ENCODE data around the gene AP1M1.

AP1M1 gene

GRCh38 chr19:16265205-16265604 lies 67.5 kb downstream of the AP1M1 start:
- no peak for DNase-seq

DNA sequence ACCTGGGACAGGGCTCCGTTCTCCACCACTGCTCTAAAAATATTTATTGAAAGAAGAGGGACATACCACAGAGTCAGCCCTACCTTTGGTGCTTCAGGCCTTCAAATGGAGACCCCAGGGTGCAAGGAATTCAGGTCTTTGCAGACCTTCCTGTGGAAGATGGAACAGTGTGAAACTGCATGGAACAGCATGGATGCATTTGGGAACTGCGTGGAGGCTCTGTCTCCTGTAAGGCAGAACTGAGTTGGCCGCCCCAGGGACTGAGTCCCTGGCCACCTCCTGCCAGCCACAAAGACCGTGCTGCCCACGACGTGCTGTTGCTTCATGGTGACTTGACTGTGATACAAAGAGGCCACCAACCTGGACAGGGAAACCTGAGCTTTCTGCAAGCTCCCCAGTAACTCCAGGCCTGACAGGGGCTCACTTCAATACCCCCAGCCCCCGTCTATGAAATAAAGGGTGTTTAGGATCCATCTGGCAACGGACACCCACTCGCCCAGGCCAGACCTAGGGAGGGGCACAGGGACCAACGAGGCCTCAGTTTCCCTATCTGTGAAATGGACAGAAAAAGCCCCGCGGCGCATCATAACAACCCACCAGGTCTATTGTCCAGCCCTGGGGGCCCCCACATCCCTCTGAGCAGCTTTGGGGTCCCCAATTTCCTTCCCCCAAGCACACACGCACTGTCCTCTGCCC lies 68.3 kb downstream of the AP1M1 start:
- DNase-seq = no peak

- DNase-seq = no peak
Measured at GRCh38 chr19:16266586-16266942, 68.9 kb downstream of the AP1M1 start.

- no peak for DNase-seq
Measured at GRCh38 chr19:16268676-16269319, 71.1 kb downstream of the AP1M1 start.

DNA sequence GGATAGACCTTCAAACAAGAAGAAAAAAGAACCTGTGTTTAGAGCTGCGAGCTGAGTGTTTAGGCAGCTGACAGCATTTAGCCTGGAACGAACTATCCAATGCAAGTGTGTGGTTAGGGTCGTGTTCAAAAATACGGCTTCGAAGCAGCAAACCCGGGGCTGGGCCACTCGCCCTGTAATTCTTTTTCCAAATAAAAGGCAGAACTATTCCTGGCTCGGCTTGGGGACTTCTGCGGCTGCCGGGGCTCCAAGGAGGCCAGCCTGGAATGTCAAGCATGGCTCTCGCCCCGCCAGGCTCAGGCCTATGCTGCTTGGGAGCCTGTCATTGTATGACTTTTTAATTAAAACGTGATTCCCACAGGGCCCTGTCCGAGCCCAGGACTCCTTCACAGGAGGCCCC lies 75.2 kb downstream of the AP1M1 start:
- no peak for DNase-seq

DNA sequence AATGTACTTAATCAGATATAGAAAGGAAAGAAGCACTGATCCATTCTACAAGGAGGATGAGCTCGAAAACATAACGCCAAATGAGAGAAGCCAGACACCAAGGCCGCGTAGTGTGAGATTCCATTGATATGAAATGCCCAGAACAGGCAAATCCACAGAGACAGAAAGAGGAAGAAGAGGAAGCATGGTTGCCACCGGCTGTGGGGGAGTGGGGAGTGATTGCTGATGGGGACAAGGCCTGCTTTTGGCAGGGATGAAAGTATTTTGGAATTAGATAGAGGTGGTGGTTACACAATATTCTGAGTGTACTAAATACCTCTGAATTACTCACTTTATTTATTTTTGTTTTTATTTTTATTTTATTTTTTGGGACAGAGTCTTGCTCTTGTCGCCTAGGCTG lies 76.7 kb downstream of the AP1M1 start:
- DNase-seq = no peak

- DNase-seq = no peak
Measured at GRCh38 chr19:16280306-16280705, 82.6 kb downstream of the AP1M1 start.

GRCh38 chr19:16281743-16282142 lies 84.0 kb downstream of the AP1M1 start:
- DNase-seq = no peak

- DNase-seq = peak; percentile 93
Measured at GRCh38 chr19:16283210-16284061, 85.7 kb downstream of the AP1M1 start.

DNA sequence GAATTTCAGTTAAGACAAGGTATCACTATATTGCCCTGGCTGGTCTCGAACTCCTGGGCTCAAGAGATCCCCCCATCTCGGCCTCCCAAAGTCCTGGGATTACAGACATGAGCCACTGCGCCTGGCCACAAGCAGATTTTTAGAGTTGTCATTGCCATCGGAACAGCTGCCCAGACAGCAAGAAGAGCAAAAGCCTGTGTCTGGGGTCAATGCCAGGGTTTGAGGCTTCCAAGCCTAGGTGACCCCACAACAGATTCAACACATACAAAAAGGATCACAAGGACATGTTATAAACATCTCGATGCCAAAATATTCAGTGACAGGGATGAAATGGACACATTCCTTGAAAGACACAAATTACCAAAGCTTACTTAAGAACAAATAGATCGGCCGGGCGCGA lies 86.8 kb downstream of the AP1M1 start:
- DNase-seq = no peak

DNA sequence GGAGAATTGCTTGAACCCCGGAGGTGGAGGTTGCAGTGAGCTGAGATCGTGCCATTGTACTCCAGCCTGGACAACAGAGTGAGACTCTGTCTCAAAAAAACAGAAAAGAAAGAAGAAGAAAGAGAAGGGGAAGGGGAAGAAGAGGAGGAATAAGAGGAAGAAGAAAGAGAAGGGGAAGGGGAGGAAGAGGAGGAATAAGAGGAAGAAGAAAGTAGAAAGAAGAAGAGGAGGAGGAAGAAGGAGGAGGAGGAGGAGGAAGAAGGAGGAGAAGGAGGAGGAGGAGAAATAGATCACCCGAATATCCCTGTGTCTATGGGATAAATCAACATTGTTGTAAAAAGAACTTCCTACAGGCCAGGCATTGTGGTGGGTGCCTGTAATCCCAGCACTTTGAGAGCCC lies 87.4 kb downstream of the AP1M1 start:
- DNase-seq = peak; percentile 24

DNA sequence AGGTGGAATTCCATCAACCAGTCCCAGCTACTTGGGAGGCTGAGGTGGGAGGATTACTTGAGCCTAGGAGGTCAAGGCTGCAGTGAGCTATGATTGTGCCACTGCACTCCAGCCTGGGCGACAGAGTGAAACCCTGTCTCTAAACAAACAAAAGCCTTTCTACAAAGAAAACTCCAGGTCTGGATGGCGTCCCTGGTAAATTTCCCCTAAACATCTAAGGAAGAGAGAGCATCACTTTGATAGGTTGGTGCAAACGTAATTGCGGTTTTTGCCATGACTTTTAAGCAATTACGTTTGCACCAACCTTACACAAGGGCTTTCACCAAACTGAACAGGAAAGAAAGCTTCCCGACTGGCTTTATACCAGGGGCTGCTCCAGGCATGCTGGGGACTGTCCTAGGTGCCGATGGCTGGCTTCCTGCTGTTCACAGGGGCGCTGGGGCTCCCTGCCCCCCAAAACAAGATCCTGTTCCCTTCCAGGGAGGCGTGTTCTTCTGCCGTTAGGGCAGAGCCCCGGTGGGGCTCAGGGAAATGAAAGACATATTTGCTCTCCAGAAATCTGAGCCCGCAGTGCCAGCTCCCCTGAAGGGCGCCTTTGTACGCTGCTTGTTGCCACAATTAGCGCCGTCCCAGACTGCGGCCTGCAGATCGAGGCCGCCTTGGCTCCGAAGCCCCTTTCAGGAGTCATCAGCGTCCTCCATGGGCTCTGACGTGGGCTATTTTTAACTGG lies 88.2 kb downstream of the AP1M1 start:
- peak; percentile 66 for DNase-seq

- no peak for DNase-seq
Measured at GRCh38 chr19:16288544-16288943, 90.8 kb downstream of the AP1M1 start.

- no peak for DNase-seq
Measured at GRCh38 chr19:16289594-16289993, 91.9 kb downstream of the AP1M1 start.

GRCh38 chr19:16290692-16291091 lies 93.0 kb downstream of the AP1M1 start:
- no peak for DNase-seq

GRCh38 chr19:16293118-16294091 lies 95.7 kb downstream of the AP1M1 start:
- DNase-seq = peak; percentile 79

DNA sequence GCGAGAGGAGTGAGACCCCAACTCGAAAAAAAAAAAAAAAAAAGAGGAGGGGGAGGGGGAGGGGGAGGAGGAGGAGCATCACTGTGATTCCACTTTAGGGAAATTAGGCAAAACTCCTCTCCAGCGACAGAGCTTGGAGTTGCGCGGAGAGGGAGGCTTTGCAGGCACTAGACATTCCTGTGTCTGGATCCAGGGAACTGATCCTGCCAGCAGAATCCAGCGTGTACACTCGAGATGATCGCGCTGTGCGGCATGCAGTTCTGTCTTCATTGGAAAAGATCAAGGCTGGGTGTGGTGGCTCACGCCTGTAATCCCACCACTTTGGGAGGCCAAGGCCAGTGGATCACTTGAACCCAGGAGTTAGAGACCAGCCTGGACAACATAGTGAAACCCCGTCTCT lies 97.3 kb downstream of the AP1M1 start:
- no peak for DNase-seq

Data from inflammatory macrophage treated with lipopolysaccharide for 4 hours (primary cell).